HG02678 (cell line): Measurements from ENCODE around the gene RIPOR2.

Source experiments
- ATAC-seq: cut with Tn5 transposase; IDR thresholded peaks from one replicate; pipeline ENCODE4 v1.9.1; 2021; ENCODE audit warnings: mild to moderate bottlenecking, moderate library complexity; ENCODE audit not compliant: unreplicated experiment

Gene RIPOR2

DNA sequence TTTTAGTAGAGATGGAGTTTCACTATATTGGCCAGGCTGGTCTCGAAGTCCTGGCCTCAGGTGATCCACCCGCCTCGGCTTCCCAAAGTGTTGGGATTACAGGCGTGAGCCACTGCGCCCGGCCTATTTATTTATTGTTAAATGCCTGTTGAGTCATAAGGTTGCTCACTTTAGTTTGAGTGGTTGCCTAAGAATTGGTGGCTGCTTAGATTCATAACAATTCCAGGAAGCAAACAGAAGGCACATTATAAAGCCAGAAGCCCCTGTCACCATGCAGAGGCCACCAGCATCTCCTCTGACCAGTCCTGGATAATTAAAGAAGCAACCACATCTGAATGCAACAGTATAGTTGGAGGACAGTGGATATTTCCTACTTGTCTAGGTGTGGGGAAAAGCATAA, 113.1 kb downstream of the RIPOR2 start:
- ATAC-seq: no peak

DNA sequence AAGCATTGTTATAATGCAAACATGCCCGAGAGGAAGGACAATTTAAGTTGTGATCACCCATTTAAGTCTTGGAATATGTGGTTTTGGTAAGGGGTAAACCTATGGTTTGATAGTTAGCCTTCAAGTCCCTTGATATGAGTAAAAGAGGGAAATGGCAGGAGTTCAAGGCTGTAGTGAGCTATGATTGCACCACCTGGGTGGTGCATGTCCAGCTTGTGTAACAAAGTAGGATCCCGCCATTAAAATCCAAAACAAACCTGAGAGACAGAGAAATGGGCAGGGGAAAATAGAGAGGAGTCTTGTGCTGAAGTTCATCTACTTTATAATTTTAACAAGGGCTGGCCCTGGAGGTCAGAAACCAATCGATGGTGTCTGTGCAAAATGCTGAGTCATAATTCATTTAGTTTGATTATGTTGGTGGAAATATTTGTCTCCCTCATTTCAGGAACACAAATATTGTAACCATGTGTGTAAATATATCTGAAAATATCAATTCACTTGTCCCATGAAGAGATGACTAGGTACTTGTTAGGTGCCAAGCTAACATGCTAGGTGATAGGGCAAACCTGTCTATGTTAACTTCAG, 113.8 kb downstream of the RIPOR2 start:
- no peak for ATAC-seq

GRCh38 chr6:24818346-24818745, 117.4 kb downstream of the RIPOR2 start:
- no peak for ATAC-seq

DNA sequence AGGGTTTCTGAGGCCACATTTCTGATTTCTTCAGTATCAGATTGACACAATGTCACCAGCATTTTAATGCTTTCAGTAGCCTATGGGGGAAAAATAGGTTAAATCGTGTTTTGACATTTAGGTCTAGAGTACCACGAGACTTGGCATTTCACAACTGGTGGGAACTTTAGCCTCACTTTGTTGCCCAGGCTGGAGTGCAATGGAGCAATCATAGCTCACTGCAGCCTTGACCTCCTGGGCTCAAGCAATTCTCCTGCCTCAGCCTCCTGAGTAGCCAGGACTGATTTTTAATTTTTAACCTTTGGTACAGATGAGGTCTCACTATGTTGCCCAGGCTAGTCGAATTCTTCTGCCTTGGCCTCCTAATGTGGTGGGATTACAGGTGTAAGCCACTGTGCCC, 126.0 kb downstream of the RIPOR2 start:
- no peak for ATAC-seq

DNA sequence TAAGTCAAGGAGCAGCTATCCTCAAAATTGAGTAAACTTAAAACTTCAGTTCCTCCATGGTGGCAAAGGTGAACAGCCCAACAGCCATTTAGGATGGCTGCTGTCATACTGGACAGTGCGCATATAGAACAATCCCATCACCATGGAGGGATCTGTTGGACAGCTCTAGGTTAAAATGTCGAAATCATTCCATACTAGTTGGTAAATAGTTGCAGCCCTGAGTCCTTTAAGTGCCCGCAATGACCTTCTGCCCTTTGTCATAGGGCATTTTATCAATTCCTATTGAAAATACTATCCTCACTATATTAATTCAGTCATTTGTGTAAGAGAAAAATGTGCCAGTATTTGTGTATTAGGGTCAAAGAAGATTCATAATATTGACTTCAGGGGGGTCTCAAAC, 128.2 kb downstream of the RIPOR2 start:
- ATAC-seq: no peak

DNA sequence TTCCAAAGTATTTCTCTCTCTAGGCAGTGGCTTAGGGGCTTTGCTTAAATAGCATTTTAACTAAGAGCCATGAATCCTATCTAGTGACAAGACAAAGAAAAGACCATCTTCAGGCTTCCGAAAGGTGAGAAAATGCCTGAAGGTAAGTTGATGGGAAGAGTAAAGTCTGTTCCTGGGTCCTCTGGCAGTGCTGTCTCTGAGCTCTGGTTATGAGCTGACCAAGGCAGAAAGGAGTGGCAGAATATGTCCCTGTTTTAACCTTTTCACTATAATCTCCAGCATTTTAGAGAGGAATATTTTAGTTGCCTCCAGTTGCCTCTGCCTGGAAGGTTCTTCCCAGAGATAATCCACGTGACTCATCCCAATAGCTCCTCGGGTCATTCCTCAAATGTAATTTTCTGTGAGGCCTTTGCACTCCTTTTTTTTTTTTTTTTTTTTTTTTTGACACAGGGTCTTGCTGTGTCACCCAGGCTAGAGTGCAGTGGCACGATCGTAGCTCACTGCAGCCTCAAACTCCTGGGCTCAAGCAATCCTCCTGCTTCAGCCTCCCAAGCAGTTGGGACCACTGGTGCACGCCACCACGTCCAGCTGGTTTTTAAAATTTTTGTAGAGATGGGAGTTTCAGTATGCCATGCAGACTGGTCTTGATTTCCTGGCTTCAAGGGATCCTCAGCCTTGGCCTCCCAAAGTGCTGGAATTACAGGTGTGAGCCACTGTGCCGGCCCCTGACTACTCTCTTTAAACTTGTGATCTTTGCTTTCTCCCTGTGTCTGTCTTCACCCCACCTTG, 133.3 kb downstream of the RIPOR2 start:
- ATAC-seq: no peak

- ATAC-seq: no peak
These were observed 136.2 kb downstream of the RIPOR2 start for GRCh38 chr6:24799541-24799915.

DNA sequence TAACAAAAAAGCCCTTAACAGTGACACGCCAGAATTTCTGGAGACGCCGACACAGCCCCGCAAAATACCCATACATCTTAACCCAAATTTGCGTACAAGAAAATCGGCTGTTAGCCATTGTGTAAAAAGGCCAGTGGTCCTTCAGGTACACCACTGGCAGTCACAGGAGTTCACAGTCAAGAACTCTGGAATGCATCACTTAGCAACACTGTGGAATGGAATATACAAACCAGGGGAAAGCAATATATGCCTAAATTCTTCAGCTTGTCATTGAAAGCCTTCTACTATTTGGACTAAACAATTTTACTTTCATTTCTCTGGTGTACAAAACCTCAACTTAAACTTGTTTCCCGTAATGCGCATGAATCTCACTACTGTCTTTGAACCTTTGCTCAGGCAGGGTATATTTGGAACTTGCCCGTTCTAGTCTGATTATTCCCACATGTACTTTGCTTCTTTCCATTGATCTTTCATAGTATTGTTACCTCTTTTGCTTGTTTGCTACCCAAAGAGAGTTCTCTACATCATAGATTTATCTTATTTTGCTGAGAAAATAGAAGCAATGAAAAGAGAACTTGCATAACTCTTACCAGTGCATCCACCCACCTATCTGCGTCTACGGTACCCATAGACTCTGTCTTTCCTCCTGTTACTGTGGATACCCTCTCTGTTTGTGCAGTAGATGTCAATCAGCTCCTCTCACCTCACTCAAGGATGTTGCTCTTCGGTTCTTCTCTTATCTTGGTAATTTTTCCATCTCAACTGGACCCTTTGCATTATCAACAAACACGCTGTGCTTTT, 136.8 kb downstream of the RIPOR2 start, which contains the start of gene ARMH2:
ARMH2 (minus strand) TSS at position 178 of the 801 bp plus-strand sequence; CDS start at position 118, 60 bp downstream.
- ATAC-seq: no peak

- ATAC-seq: no peak
These were observed 138.1 kb downstream of the RIPOR2 start for GRCh38 chr6:24797596-24798216.

DNA sequence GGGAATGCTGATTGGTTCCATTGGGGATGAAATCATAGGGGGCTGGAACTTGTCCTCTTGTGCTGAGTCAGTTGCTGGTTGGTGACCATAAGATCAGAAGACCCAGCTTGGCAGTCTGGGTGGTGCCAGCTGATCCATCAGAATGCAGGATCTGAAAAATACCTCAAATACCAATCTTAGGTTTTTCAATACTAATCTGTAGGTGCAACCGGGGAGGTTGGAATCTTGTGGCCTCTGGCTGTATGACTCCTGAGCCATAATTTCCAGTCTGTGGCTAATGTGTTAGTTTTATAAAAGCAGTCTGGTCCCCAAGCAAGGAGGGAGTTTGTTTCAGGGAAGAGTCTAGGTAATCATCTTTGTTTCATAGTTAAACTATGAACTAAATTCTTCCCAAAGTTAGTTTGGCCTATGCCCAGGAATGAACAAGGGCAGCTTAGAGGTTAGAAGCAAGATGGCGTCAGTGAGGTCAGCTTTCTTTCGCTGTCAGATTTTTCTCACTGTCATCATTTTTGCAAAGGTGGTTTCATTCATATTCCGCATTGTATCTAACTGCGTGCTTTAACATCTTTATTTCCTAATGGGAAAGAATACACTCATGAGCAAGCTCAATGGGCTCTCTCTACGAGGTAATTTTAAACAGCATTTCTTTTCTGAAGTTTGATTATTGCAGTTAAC, 139.0 kb downstream of the RIPOR2 start:
- ATAC-seq: no peak

DNA sequence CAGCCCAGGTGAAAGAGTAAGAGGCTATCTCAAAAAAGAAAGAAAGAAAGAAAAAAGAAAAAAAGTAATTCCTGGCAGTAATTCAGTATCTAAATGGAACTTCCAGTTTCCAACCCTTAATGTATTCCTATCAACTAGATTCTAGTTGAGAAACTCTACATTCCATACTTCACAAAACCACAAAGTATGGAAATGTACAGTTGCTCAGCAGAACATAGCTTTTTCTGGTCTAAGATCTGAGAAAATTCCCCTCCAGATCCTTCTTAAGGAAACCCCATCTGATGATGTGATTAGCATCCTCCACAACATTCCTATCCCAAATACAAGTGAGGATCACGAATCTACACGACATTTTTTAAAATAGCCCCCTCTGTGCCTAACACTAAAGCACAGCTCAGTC, 140.7 kb downstream of the RIPOR2 start:
- ATAC-seq: no peak

DNA sequence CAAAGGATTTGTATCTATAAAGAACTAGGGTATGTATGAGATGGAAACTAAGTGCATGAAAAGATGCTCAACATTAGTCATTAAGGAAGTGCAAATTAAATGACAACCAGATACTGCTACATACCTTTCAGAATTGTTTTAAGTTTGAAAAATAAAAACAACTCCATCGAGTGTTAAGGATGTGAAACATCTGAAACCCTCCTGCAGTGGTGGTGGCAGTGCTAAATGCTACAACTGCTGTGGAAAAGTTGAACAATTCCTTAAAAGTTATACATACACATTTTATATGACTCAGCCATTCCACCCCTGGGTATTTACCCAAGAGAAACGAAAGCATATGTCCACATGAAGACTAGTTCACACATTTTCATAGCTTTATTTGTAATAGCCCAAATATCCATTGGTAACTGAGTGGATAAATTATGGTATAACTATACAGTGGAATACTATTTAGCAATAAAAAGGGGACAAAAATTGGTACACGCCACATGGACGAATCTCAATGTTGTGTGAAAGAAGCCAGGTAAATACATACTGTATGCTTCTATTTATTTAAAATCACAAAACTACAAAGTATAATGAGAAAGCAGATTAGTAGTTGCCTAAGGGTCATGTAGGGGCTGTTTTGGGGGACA, 147.6 kb downstream of the RIPOR2 start:
- no peak for ATAC-seq

- no peak for ATAC-seq
These were observed 155.6 kb downstream of the RIPOR2 start for GRCh38 chr6:24780206-24780605.

DNA sequence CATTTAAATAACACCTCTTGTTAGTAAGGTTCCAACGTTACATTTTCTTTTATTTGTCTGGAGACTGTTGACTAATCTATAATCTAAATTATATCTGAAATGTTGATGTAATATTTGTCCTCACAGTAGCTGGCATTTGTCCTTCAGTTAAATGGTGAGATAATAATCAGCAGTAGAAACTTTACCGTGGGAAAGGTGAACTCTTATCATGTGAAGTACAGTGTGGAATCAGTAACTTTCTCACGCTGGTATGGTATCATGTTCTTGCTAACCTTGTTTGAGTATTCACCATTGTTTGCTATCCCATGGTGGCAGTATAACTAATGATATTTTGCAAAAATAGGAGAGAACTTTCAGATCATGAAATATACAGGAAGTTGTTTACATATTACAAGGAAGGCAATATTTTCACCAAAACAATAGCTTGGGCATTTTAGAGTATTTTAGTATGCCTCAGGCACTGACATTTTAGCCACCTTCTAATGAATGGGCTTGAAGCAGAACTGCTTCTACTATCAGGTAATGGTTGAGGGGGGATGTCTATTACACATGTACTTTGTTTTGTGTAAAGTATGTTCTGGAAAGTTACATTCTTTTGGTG, 156.2 kb downstream of the RIPOR2 start:
- ATAC-seq: no peak

DNA sequence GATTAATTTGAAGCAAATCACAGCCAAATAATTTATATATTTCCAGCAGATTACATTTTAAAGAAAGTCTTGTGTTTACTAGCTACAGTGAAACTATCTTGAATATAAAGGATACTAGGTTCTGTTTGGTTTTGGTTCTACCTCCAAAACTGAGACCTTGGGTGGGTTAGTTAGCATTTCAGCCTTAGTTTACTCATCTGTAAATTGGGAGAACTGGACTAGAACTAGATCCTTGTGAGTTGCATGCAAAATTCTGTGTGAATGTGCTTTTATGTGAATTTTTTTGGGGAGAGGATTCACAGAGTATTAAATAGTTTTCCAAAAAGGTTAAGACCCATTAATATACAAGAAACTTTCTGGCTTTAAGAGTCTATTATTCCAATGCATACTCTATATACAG, 156.9 kb downstream of the RIPOR2 start:
- no peak for ATAC-seq

GRCh38 chr6:24778121-24778520, 157.6 kb downstream of the RIPOR2 start:
- no peak for ATAC-seq

GRCh38 chr6:24777227-24777626, 158.5 kb downstream of the RIPOR2 start:
- ATAC-seq: no peak

- ATAC-seq: peak; percentile 9
These were observed 160.2 kb downstream of the RIPOR2 start for GRCh38 chr6:24775520-24776058.

- peak; percentile 93 for ATAC-seq
These were observed 160.9 kb downstream of the RIPOR2 start, which contains the start of gene GMNN for GRCh38 chr6:24774696-24775519. TSS of gene GMNN (plus strand) at chr6:24774937. CDS start at chr6:24777247, 2,310 bp downstream.
